Body of pancreas (tissue), 4 donors: ENCODE data around the gene SSC5D.

Source experiments
- CTCF ChIP-seq, 7 experiments: fragments of 450-650 bp in 4 of 7; fragments of 200-600 bp in 3 of 7; sonication (generic) in 3 of 7; IDR thresholded peaks; one replicate each; pipeline ENCODE4 v1.5.1; 2016 to 2019; ENCODE audit warnings: antibody characterized with exemption in 7 of 7
- POLR2A ChIP-seq, 3 donors: fragments of 450-650 bp; IDR thresholded peaks; one replicate each; pipeline ENCODE4 v1.6.1; 2016; ENCODE audit warnings: antibody characterized with exemption in 3 of 3, mild to moderate bottlenecking in 2 of 3

- no peak for TF ChIP-seq POLR2A (IDR thresholded peaks at IDR 0.05)
- TF ChIP-seq CTCF (IDR thresholded peaks at IDR 0.05): no peak
Measured at GRCh38 chr19:55486971-55487923, 989 bp upstream of the SSC5D start.
